Measurements from ENCODE around the gene IDH3B.
"Not testable (repeated sequence)": the region's sequence is repeated elsewhere in the genome, so short reads cannot be mapped to it uniquely, and the experiment has no call there.

IDH3B gene

DNA sequence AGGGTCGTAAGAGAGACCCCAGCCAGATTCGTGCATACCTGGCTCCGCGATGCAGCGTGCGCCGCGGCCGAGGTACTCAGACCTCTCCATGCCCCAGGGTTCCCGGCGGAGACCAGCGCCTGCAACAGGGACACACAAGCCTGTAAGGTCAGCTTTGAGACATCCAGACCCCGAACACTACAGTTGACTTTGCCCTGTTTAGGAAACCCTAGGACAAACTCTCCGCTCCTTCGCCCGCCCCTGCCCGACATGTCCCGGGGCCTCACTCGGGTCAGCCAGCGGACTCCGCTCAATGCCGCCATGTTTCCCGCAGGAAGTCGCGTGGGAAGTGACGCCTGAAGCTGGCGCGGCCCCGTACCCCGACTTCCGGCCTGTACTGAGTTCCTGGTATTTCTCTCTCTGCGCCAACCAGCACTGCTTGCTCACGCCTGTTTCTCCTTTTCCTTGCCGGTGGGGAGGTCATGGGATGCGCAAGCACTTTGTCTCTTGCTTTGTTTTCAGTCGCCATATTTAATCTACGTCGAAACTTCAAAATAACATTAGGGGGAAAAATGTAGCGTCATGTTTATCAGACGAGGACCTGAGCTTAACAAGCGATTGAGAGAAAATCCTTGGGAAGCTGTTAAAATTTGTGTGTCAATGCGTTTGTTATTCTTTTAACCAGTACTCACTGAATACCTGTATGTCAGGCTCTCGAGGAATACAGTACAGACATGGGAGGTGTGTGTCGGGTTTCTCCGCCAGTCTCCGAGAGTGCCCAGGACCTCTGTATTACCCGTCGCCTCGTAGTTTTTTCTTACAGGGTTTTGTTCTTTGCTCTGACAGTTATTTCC lies at the start of gene IDH3B:
Gene IDH3B (minus strand): TSS at position 330 of the 833 bp plus-strand sequence. CDS start 28 bp downstream, at position 302.
- peak; percentile 17 for DNase-seq

DNA sequence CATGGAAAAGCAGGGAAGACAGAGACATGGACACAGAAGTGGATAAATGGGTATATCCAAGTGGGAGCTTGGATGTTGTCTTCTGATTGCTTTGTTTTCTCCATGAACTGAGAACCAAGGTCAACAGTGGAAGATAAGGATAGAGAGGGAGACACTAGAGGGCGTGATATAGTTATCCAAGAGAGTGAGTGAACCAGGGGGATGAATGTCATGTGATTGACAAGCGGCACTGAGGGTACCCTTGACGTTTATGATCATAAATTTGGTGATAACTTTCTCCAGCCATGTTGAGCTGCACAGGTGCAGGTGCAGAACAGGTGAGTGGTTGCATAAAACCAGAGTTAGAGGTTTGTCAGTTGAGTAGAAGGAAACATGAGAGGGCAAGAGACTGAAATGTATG lies 49.3 kb upstream of the IDH3B start:
- no peak for DNase-seq

DNA sequence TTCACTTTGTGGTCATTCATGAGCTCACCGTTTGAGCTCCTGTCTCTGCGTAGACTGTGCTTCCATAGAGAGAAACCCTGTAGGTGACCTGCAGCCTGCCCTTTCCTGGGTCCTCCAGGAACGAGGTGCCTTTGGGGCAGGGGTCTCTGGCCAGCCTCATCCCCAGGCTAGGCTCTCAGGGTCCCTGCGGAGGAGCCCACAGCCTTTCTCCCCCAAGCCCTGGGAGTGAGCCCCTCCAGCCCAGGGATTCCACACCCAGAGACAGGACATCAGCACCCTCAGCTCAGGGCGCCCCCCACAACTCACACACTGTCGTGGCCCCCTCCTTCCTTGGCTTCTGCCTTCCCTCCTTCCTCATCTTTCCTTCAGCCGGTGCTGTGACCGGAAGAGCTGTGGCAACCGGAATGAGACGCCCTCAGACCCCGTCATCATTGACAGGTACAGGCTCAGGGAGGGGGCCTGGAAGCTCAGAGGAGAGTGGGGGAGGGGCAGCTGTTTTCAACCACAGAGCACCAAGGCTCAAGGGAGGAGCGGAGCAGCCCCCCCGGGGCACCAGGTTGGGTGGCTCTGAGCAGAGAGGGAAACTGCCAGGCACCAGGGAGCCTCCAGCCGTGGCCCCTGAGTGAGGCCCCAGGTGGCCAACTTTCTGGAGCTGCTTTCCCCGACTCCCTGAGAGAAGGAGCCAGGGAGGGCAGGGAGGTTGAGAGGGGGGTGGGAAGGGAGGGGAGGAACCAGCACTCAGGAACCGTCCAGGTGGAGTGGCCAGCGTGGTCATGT lies 45.4 kb upstream of the IDH3B start:
- DNase-seq = no peak

DNA sequence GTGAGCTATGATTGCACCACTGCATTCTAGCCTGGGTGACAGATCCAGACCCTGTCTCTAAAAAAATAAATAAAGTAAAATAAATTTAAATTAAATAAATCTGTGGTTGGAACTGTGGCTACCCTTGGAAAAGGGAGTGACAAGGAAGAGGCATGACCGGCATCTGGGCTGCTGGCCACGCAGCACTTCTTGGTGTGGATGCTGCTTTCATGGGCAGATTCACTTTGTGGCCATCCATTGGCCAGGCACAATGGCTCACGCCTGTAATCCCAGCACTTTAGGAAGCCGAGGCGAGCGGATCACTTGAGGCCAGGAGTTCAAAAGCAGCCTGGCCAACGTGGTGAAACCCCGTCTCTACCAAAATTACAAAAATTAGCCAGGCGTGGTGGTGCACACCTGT lies 44.6 kb upstream of the IDH3B start:
- no peak for DNase-seq

DNA sequence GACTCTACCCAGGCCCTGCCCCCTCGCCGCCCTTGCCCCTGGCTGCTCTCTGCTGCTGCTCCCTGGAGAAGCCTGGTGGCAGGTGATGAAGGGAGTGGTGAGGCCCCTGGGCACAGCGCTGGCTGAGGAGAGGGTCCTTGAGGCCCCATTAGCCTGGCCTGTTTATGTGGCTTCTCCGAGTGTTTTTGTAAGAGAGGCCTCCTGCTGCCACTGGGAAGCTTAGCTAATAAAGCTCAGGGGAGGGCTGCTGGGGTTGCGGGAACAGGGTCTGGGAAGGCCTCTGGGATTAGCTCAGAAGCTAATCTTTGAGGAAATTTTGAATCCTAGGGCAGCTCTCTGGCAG lies 44.0 kb upstream of the IDH3B start:
- DNase-seq = no peak

DNA sequence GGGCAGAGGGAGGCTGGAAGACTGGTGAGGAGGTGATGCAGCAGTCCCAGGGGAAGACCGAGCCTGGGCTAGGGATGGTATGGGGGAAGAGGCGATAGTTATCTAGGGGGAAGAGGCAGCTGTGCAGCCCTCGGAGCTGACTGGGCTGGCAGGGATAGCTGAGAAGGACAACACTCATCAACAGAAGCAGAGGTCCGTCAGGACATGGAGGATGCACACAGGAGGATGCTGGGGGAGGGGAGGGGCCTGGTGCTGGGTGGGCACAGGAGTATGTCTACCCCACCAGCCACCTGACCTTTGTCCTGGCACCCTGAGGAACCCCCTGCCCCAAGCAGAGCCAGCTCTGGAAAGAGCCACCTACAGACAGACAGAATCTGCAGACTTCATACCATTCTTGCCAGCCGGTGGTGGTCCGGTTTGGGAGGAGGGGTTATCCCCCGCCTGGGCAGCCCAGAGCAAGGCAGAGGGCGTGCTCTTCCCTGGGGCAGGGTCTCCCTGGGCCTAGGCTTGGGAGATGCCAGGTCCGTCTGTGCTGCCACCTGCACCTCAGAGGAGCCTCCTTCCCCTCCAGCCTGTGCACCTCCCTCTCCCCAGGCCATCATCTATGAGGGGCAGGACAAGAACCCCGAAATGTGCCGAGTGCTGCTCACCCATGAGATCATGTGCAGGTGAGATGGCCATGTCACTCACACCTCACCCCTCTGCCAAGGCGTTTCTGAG lies 43.5 kb upstream of the IDH3B start:
- DNase-seq = no peak

DNA sequence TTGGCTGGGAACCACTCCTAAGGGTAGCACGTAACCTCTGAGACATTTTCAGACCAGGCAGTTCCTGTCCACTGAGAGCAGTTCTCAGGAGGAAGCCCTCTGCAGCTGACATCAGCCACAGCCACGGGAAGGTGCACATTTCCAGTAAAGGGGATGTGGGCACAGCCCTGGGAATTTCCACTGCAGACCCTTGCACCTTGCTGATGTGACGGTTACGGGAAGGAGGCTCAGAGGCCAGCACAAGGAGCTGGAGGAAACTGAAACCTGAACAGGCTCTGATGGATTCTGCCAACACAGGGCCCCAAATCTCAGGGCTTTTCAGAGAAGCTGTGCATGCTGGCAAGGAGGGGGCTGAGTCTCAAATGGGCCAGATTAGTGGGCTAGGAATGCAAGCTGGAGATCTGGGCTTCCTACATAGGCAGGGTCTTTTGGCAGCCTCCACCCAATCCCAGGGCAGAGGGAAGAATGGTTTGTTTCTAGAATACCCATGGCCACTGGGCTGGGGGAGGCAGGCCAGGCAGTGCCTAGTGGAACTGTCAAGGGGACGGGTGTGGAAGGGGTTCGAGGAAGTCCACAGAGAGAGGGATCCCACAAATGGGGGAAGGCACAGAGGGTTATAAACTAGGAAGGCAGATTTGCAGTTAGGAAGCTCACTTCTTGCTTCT lies 42.8 kb upstream of the IDH3B start:
- no peak for DNase-seq

DNA sequence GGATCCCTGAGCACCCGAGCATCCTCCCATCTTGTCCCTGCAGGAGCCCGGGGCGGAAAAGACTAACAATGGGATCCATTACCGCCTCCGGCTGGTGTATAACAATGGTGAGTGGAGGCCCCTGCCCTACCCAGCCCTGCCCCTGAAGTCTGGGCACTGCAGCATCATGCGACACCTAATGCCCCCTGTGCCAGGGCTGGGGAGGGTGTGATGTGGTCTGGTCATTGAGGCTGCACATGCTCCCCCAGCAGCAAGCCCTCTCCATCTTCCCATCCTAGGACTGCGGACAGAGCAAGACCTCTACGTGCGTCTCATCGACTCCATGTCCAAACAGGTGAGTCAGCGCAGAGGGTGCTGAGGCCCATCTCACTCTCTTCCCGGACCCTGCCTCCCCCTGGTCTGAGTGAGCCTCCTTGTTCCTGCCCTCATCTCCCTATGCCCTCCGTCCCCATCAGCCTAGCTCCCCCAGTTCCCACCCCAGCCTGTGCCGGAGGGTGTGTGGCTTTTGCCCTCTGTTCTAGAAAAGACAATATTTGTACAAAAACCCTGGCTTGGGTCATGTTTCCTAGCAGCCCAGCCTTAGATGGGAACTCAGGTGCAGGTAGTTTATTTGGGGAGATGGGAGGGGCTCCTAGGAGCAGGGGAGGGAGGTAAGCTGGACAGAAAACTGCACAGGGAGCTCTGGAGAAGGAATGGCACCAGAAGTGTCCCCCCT lies 42.1 kb upstream of the IDH3B start:
- DNase-seq = no peak

DNA sequence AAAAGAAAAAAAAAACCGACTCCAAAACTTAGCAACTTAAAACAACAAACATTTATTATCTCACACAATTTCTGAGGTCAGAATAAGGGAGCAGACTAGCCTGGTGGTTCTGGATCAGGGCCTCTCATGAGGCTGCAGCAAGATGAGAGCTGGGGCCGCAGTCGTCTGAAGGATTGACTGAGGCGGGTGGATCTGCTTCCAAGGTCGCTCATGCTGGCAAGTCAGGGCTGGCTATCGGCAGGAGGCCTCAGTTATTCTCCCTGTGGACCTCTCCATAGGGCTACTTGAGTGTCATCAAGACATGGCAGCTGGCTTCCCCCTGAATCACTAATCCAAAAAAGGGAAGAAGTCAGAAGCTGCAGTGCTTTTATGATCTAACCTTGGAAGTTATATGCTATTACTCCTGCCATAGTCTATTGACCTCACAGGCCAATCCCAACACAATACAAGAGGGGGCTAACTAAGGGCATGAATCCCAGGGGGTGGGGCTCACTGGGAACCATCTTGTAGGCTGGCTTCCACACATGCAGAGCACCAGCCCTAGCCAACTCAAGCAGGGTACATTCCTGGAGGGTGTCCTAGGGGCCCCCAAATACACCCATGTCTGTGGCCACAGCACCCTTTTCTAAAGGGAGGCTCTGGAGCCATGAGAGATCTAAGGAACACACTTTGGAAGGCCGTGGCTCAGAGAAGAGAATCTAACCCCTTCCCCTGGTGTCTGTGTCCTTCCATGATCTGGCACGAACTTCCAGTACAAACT lies 39.9 kb upstream of the IDH3B start:
- no peak for DNase-seq

DNA sequence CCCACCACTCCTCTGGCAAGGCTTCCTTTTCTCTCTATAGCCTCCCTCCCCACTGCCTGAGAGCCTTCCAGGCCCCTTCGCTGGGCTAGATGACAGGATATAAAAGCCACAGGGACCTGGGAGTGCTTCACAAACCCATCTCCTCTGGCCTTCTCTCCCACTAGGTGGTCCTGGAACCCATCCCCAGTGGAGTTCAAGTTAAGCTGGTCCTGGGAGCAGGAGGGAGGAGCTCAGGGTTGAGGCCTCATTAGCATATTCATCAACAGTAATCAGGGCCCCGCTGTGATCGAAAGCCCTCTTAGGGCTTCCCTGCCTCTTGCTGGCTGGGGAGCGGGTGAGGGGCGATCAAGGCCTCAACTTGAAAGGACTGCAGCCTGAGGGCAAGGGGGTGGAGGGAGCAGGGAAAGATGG lies 37.7 kb upstream of the IDH3B start:
- DNase-seq = no peak

DNA sequence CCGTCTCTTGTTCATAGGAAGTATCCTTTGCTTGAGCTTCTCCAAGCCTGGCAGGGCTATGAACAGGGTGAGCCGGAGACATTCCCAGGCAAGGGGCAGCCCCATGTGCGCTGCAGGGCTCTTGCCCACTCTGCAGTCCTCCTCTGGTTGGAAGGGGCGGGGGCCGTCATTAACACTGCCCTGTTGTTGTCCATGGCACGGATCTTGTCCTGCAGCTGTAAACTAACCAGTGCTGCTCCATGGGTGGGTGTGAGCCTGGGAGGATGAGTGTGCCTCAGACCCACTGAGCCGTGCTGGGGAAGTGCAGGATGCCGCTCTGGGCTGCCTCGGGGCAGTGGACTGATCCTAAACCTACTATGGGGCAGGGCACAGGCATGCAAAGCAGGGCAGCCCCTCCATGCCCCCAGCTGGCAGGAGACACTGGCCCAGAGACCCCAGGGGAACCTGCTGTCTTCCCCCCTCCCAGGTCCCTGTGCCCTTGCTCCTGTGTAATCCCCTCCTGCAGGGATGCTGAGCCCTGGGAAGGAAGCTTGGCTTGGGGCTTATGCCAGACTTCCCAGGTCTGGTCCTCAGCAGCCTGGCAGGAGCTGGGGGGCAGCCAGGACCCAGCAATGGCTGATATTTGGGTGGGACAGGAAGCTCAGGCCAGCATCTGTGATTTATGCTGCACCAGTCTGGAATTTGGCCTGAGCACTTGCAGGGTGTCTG lies 37.1 kb upstream of the IDH3B start:
- no peak for DNase-seq

DNA sequence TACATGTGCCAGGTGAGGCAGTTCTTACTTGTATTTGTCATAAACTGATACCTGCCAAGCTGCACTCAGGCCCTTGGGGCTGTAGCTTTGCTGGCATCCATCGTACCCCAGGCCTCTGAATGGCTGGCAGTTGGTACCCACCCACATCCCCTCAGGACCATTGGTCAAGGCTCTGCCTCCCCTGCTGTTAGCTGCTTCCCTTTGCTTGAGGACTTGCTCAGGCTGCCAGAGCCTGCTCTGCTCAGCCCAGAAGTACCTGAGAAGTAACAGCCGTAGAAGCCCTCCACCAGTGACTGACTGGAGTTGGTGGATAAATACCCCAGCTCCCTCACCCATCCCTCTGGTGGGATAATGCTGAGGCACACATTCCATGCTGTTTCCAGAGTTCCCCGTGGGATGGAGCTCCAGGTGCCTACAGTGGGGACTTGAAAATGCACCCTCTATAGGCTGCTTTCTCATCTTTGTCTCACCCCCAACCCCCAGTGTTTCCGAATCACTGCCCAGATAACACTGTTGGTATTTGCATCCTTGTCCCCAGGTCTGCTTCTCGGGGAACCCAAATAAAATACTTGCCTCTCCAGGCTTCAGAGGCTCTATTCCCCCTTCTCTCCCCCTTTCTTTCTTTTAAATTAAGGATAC lies 35.9 kb upstream of the IDH3B start:
- DNase-seq = no peak

DNA sequence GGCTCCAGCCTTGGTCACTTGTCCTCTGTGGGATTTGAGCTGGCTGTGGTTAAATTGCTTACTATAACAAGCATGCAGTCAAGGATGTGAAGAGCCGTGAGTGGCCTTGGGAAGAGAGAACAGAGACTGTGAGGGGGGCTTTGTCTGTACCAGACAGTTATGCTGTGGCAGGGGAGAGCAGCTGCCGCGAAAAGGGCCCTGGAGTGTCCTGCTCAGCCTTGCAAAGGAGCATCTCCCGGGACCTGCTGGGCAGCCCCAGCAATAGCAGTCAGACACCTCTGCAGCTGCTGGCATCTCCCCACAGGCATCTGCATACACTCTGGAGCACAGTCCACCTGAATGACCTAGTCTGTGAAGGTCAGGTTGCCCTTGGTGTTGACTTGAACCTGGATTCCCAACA lies 34.9 kb upstream of the IDH3B start:
- DNase-seq = no peak

DNA sequence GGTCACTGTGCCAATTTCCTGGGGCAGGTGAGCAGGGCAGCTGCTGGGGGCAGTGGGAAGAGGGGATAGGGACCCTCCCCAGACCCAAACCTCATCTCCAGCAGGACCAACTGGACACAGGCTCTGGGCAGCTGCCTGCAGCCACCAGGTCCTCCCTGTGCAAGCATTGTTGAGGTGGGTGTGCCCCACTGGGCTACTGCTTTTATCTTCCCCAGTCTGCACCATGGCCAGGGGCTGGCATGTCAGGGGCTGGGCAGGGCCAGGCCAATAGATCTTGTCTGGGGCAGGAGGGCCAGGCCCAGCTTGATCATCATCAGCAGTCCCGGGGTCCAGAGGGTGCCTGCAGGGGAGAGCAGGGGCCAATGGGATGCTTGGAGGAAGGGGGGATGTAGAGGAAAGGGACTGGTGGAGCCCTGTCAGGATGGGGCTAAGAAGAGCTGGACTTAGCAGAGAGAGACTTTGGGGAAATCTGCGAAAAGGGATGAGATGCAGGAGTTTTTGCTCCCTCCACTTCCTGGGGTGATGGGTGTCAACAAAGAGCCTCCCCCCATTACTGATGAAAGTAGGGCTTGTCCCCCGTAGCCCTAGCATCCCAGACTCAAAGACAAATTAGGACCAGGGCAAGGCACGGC lies 34.3 kb upstream of the IDH3B start:
- no peak for DNase-seq

DNA sequence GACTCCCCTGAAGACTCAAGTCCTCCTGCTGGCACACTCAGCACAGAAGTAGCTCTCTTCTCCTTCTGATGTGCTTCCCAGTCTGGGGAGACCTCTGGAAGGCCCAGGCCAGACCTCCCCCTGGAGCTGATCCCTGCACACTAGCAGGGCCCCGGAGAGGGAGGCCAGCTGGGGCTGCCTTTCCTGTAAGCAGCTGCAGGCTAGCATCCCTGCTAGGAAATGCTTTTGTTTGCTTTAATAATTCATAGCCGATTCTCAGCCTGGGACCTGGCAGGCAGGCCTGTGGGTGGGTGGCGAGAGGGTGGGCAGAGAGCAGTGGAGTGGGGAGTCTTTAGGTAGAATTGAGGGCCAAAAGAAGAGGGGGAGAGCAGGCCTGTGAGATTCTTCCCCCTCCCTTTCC lies 33.8 kb upstream of the IDH3B start:
- DNase-seq = no peak

DNA sequence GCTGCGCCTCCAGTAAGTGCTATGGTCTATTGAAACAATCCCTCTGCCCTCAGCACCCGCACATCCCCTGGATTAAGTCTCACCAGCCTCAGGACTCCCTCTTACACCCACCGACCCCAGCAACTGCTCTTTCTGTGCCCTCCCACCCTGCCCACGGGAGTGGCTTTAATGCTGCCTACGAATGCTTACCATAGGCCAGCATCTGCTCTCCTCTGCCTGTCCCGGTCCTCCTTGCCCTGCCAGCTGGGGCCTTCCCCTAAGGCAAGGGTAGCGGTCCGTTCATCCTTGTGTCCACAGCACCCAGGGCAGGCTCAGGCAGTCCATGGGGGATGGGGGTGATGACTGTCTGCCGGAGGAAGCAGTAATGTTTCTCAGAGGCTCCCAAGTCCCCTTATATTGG lies 32.6 kb upstream of the IDH3B start:
- no peak for DNase-seq

DNA sequence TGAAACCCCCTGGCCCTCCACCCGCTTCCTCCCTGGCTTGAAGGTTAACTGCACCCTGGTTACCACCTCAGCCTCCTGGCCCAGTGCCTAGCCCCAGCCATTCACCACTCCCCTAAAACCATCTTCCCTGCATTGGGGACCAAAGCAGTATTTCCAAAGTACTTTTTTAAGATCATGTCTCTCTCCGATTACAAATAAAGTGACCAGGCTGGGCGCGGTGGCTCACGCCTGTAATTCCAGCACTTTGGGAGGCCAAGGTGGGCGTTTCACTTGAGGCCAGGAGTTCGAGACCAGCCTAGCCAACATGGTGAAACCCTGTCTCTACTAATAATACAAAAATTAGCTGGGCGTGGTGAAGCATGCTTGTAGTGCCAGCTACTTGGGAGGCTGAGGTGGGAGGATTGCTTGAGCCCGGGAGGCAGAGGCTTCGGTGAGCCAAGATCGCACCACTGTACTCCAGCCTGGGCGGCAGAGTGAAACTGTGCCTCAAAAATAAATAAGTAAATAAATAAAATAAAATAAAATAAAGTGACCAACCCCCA lies 32.0 kb upstream of the IDH3B start:
- DNase-seq = not testable (repeated sequence)

DNA sequence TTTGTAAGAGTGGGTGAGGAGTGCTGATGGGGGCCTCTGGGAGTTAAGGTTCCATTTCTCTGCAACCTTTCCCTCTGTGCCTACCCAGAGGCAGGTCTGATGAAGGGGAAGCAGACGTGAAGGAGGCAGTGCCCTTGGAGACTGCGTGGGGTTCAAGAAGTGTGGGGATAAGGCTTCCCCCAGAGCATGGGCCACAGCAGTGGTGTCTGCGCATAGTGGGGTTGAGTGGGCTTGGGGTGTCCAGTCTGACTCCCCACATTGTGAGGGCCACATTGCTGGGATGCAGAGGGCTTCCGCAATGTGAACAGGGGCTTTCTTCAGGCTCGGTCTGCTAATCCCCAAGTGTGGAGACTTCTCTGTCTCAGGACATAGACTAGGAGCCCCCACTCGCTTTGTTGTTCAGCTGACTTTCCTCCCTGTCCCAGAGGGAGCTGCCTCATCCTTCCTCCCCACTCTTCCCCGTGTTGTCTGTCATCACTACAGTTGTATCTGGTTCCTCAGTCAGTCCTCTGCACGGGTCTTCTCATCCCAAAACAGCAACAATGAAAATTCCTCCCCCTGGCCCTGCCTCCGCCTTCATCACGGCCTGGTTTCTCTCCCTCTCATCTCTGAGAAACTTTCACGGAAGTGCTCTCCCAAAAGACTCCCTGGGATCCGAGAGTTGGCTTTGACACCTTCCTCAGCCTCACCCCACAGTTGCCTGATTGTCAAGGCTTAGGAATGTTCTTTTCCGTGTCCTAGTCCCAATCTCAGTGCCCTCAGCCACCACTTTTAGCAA lies 31.4 kb upstream of the IDH3B start:
- no peak for DNase-seq

DNA sequence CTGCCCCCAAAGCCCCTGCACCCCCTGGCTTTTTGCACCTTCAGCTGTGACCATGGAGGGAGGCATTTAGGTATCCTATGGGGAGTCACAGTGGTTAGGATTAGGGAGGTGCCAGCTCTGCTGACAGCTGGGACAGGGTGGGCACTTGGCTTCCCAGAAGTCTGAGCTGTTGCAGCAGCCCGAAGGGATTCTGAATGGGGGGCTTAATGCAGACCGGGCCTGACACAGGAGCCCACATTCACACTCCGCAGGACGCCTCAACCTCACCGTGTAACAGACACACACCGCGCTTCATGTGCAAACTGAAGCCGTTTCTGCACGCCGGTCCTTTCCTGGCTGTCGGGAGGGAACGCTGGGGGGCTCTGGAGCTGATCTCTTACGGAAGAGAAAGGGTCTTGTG lies 30.5 kb upstream of the IDH3B start:
- DNase-seq = no peak

All from cortex of kidney (tissue), 1 donor.